Mesendoderm (in vitro differentiated cells): ENCODE data around the gene PPFIBP2.

Source experiments
- DNase-seq: peaks from one replicate; pipeline ENCODE4 v3.0.0; 2013
- H2AK5ac ChIP-seq: 2 replicates; pipeline ENCODE4 v1.6.1; 2013; ENCODE audit warnings: low read length, inconsistent platforms
- H2BK120ac ChIP-seq: 2 replicates; pipeline ENCODE4 v1.6.1; 2013; ENCODE audit warnings: low read depth, mild to moderate bottlenecking, low read length, moderate library complexity, mixed read lengths
- H2BK15ac ChIP-seq: replicated peaks from 2 replicates; pipeline ENCODE4 v1.6.1; 2013; ENCODE audit warnings: low read depth, mild to moderate bottlenecking, moderate library complexity
- H2BK5ac ChIP-seq: 2 replicates; pipeline ENCODE4 v1.6.1; 2013; ENCODE audit warnings: low read length, inconsistent platforms
- H3K18ac ChIP-seq: 2 replicates; pipeline ENCODE4 v1.6.1; 2013; ENCODE audit warnings: mild to moderate bottlenecking, low read length, mixed read lengths
- H3K23ac ChIP-seq: one replicate; pipeline ENCODE4 v1.6.1; 2013; ENCODE audit warnings: low read length
- H3K27ac ChIP-seq: 2 replicates; pipeline ENCODE4 v1.5.1; 2013; ENCODE audit warnings: low read depth, mild to moderate bottlenecking, inconsistent platforms, low read length, moderate library complexity
- H3K27me3 ChIP-seq: 2 replicates; pipeline ENCODE4 v1.6.1; 2013; ENCODE audit warnings: low read length, control low read depth, mild to moderate bottlenecking, inconsistent platforms; ENCODE audit not compliant: insufficient read depth, poor library complexity
- H3K36me3 ChIP-seq: 2 replicates; pipeline ENCODE4 v1.6.1; 2013; ENCODE audit warnings: low read length, inconsistent platforms; ENCODE audit not compliant: control insufficient read depth, insufficient read depth
- H3K4ac ChIP-seq: one replicate; pipeline ENCODE4 v1.6.1; 2013; ENCODE audit warnings: low read depth, mild to moderate bottlenecking, low read length, moderate library complexity
- H3K4me1 ChIP-seq: 2 replicates; pipeline ENCODE4 v1.6.1; 2013; ENCODE audit warnings: low read depth, low read length, inconsistent platforms; ENCODE audit not compliant: control insufficient read depth
- H3K4me2 ChIP-seq: 2 replicates; pipeline ENCODE4 v1.6.1; 2013; ENCODE audit warnings: low read length
- H3K4me3 ChIP-seq: 2 replicates; pipeline ENCODE4 v1.5.1; 2013; ENCODE audit warnings: mild to moderate bottlenecking, low read length
- H3K56ac ChIP-seq: one replicate; pipeline ENCODE4 v1.6.1; 2013; ENCODE audit warnings: low read length
- H3K79me1 ChIP-seq: 2 replicates; pipeline ENCODE4 v1.6.1; 2013; ENCODE audit warnings: low read length, inconsistent platforms
- H3K79me2 ChIP-seq: 2 replicates; pipeline ENCODE4 v1.6.1; 2013; ENCODE audit warnings: mild to moderate bottlenecking, low read length; ENCODE audit not compliant: control insufficient read depth, insufficient read depth
- H3K9ac ChIP-seq: 2 replicates; pipeline ENCODE4 v1.6.1; 2013; ENCODE audit warnings: low read length, inconsistent platforms
- H4K5ac ChIP-seq: one replicate; pipeline ENCODE4 v1.6.1; 2013; ENCODE audit warnings: low read length
- H4K8ac ChIP-seq: one replicate; pipeline ENCODE4 v1.6.1; 2013; ENCODE audit warnings: low read depth, mild to moderate bottlenecking, control low read depth, low read length, moderate library complexity
- WGBS: extraction: QIAGEN DNeasy Blood & Tissue Kit; methylation state at CpG from one replicate; pipeline ENCODE4 v1.1.7; 2013; ENCODE audit warnings: low lambda C conversion rate, missing lambda C conversion rate; ENCODE audit not compliant: insufficient coverage; ENCODE audit errors: extremely low coverage; 5-methylcytosine and 5-hydroxymethylcytosine counted together

Gene PPFIBP2

GRCh38 chr11:7643314-7643713 lies 129.5 kb downstream of the PPFIBP2 start:
- H2BK5ac ChIP-seq = no peak overlapping the region
- H3K4me2 ChIP-seq = no peak overlapping the region
- no peak overlapping the region for H4K8ac ChIP-seq
- no peak overlapping the region for H3K4ac ChIP-seq
- 100% methylated on average over 4 of the region's 4 CpGs for WGBS
- H3K23ac ChIP-seq = no peak overlapping the region
- H3K79me2 ChIP-seq = no peaks in the 10 kb centered on the region
- H2BK120ac ChIP-seq = no peak overlapping the region
- H3K56ac ChIP-seq = no peak overlapping the region
- H3K79me1 ChIP-seq = no peaks in the 10 kb centered on the region
- H4K5ac ChIP-seq = no peak overlapping the region
- H3K4me1 ChIP-seq = no peaks in the 10 kb centered on the region
- no peak overlapping the region for H2AK5ac ChIP-seq
- no peak for DNase-seq
- H3K27me3 ChIP-seq = no peaks in the 10 kb centered on the region
- no peak overlapping the region for H3K4me3 ChIP-seq
- no peaks in the 10 kb centered on the region for H3K36me3 ChIP-seq
- no peak overlapping the region for H3K18ac ChIP-seq
- H3K27ac ChIP-seq = no peak overlapping the region
- no peak overlapping the region for H2BK15ac ChIP-seq
- H3K9ac ChIP-seq = no peak overlapping the region

DNA sequence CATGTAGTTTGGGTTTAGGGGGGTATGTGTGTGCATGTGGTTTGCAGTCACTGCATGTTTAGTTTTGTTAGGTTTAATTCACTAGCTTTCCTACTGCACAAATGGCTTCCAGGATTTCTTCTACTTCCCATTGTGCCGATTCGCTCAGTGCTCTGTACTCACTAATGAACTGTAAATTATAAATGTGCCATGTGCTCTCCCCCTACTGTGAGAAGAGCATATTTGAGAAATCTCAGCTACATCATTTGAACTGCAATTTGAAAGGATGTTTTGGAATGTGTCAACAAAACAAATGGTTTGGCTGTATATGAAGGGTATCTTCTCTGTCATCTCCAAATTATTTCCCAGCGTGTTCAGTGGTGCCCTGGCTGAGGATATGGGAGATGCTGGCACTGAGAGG lies 131.4 kb downstream of the PPFIBP2 start:
- Histone ChIP-seq H3K56ac (no peak overlapping the region), H3K27me3 (no peaks in the 10 kb centered on the region), H2BK5ac (no peak overlapping the region), H2BK120ac (no peak overlapping the region), H3K18ac (no peak overlapping the region), H3K79me2 (no peaks in the 10 kb centered on the region), H3K36me3 (peaks cover 2% of the 10 kb centered on the region), H3K9ac (no peak overlapping the region), H3K23ac (no peak overlapping the region), H4K8ac (no peak overlapping the region), H4K5ac (no peak overlapping the region), H3K4me3 (no peak overlapping the region), H3K27ac (no peak overlapping the region), H3K4me2 (no peak overlapping the region), H2BK15ac (no peak overlapping the region), H3K79me1 (no peaks in the 10 kb centered on the region), H2AK5ac (no peak overlapping the region), H3K4ac (no peak overlapping the region), H3K4me1 (no peaks in the 10 kb centered on the region)
- no CpG with 5 or more reads among the region's 3 CpGs for WGBS
- DNase-seq = no peak

- Histone ChIP-seq H3K56ac (no peak overlapping the region), H4K8ac (no peak overlapping the region), H4K5ac (no peak overlapping the region), H3K4ac (no peak overlapping the region), H3K27ac (no peak overlapping the region), H3K4me3 (no peak overlapping the region), H3K4me2 (no peak overlapping the region), H3K4me1 (no peaks in the 10 kb centered on the region), H3K79me1 (no peaks in the 10 kb centered on the region), H3K79me2 (no peaks in the 10 kb centered on the region), H3K36me3 (peaks cover 2% of the 10 kb centered on the region), H3K18ac (no peak overlapping the region), H3K23ac (no peak overlapping the region), H3K9ac (no peak overlapping the region), H2BK15ac (no peak overlapping the region), H2BK5ac (no peak overlapping the region), H3K27me3 (no peaks in the 10 kb centered on the region), H2AK5ac (no peak overlapping the region), H2BK120ac (no peak overlapping the region)
- peak; percentile 37 for DNase-seq
- no CpG with 5 or more reads among the region's 2 CpGs for WGBS
Observed at GRCh38 chr11:7646866-7647265, 133.1 kb downstream of the PPFIBP2 start.

GRCh38 chr11:7648264-7648663 lies 134.5 kb downstream of the PPFIBP2 start:
- H3K79me1 ChIP-seq = no peaks in the 10 kb centered on the region
- H3K36me3 ChIP-seq = peaks cover 3% of the 10 kb centered on the region
- no peak overlapping the region for H4K8ac ChIP-seq
- H3K4me1 ChIP-seq = no peaks in the 10 kb centered on the region
- no peaks in the 10 kb centered on the region for H3K79me2 ChIP-seq
- no peaks in the 10 kb centered on the region for H3K27me3 ChIP-seq
- H2BK15ac ChIP-seq = no peak overlapping the region
- no peak overlapping the region for H4K5ac ChIP-seq
- H3K4me3 ChIP-seq = no peak overlapping the region
- H3K4me2 ChIP-seq = no peak overlapping the region
- H3K27ac ChIP-seq = no peak overlapping the region
- no peak overlapping the region for H3K18ac ChIP-seq
- H3K9ac ChIP-seq = no peak overlapping the region
- H3K4ac ChIP-seq = no peak overlapping the region
- no CpG with 5 or more reads among the region's 3 CpGs for WGBS
- H3K23ac ChIP-seq = no peak overlapping the region
- H2BK120ac ChIP-seq = no peak overlapping the region
- no peak overlapping the region for H3K56ac ChIP-seq
- no peak for DNase-seq
- H2AK5ac ChIP-seq = no peak overlapping the region
- H2BK5ac ChIP-seq = no peak overlapping the region

DNA sequence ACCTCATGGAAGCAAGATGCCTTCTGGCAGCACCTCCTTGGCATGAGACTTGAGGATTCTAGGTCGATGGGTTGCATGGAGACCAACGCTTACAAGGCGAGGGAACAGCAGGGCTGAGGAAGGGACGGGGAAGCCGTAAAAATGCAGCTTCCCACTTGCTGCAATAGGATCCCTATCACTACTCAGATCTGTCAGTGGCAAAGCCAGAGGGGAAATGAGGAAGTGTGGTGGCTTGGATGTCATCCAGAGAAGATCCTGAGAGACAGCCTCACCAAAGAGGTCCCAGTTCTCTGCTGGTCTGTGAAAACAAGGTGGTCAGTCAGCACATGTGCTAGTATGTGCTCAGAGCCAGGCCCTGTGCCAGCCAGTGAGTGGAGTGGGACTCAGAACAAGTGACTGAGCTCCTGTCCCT lies 137.3 kb downstream of the PPFIBP2 start:
- Histone ChIP-seq H2BK15ac (no peak overlapping the region), H3K4ac (no peak overlapping the region), H3K27me3 (no peaks in the 10 kb centered on the region), H3K36me3 (peaks cover 4% of the 10 kb centered on the region), H2AK5ac (no peak overlapping the region), H3K79me1 (no peaks in the 10 kb centered on the region), H4K8ac (no peak overlapping the region), H3K56ac (no peak overlapping the region), H4K5ac (no peak overlapping the region), H3K18ac (no peak overlapping the region), H3K4me1 (no peaks in the 10 kb centered on the region), H3K79me2 (no peaks in the 10 kb centered on the region), H3K23ac (no peak overlapping the region), H3K4me2 (no peak overlapping the region), H3K4me3 (no peak overlapping the region), H2BK120ac (no peak overlapping the region), H3K9ac (no peak overlapping the region), H2BK5ac (no peak overlapping the region), H3K27ac (no peak overlapping the region)
- WGBS = no CpG with 5 or more reads among the region's 5 CpGs
- DNase-seq = no peak

- H4K8ac ChIP-seq = no peak overlapping the region
- H3K27me3 ChIP-seq = no peaks in the 10 kb centered on the region
- H2BK120ac ChIP-seq = no peak overlapping the region
- H3K4me1 ChIP-seq = no peaks in the 10 kb centered on the region
- WGBS = no CpG with 5 or more reads among the region's 9 CpGs
- no peak overlapping the region for H3K9ac ChIP-seq
- DNase-seq = no peak
- no peak overlapping the region for H2BK5ac ChIP-seq
- no peak overlapping the region for H3K4ac ChIP-seq
- H3K36me3 ChIP-seq = peaks cover 4% of the 10 kb centered on the region
- H3K79me1 ChIP-seq = no peaks in the 10 kb centered on the region
- H3K4me3 ChIP-seq = no peak overlapping the region
- H3K56ac ChIP-seq = no peak overlapping the region
- no peak overlapping the region for H3K4me2 ChIP-seq
- no peak overlapping the region for H2AK5ac ChIP-seq
- H4K5ac ChIP-seq = no peak overlapping the region
- H3K27ac ChIP-seq = no peak overlapping the region
- H3K79me2 ChIP-seq = no peaks in the 10 kb centered on the region
- H3K23ac ChIP-seq = no peak overlapping the region
- no peak overlapping the region for H2BK15ac ChIP-seq
- H3K18ac ChIP-seq = no peak overlapping the region
Observed at GRCh38 chr11:7651700-7652099, 137.9 kb downstream of the PPFIBP2 start.
